Stimulated activated CD4-positive, alpha-beta T cell treated with anti-CD3 and anti-CD28 coated beads, Interleukin-15, amount 100 ng/mL, for 48 hours (primary cell): ENCODE measurements around the gene HCN1.

Source experiments
- DNase-seq, 2 donors: peaks; one replicate each; pipeline ENCODE4 v3.0.0-alpha.2; 2020; ENCODE audit warnings: low read depth in 2 of 2

Gene HCN1

DNA sequence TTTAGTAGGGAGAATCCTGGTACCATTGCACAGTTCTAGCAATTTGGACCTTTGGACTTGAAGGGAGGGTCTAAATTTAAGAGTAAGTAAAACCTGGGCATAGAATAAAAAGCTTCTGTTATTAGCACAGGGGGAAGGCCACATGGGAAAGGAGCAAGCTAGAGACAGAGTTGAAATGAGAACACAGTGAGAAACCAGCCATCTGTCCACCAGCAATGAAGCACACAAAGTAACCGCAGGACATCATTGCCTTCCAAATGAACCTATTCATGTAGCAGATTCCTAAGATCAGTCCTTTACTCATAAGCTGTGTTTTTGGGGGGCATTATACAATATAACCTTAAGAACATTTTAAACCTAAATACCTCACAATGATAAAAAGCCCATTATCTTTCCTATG lies 407.4 kb downstream of the HCN1 start:
- no peak for DNase-seq

DNA sequence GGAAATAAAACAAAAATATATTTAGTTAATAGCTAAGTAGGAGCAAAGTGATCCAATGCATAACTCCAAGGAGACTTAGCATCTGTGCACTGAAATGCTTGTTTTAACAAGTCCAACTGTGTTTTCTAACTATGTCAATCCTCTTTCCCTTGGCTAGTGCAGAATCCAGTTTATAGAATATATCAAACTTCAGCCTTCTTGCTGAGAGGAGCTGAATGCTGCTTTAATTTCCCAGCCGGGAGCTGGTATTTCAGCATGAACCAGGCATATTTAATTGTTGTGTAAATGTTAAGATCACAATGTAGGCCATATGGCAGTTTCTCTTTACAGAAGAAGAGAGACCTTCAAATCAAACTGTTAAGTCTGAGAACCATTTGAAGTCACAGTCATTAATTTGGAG lies 411.7 kb downstream of the HCN1 start:
- no peak for DNase-seq

DNA sequence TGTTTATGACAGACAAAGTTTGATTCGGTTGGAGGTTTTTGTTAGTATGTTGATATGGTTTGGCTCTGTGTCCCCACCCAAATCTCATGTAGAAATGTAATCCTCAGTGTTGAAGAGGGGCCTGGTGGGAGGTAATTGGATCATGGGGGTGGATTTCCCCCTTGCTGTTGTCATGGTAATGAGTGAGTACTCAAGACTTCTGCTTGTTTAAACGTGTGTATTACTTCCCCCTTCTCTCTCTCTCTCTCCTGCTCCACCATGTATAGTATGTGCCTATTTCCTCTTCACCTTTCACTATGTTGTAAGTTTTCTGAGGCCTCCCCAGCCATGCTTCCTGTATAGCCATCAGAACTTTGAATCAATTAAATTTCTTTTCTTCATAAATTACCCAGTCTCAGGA lies 415.1 kb downstream of the HCN1 start:
- DNase-seq, result no peak

DNA sequence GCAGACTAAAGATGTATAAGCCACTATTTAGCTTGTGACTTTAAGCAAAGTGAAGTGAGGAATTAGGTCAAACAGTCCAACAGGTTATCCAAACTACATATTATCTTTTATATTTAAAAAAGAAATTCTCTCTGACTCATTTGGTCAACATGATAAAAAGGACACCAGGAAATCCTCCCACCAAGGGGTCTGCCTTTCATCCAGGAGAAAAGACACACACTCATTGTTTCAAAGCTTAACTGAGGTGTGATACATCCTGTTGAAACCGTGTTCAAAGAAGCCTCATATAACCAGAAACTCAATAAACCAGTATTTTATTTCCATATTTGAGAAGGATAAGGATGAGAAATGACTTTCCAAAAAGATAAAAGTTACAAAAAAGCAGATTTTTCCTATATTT lies 417.1 kb downstream of the HCN1 start:
- no peak for DNase-seq

DNA sequence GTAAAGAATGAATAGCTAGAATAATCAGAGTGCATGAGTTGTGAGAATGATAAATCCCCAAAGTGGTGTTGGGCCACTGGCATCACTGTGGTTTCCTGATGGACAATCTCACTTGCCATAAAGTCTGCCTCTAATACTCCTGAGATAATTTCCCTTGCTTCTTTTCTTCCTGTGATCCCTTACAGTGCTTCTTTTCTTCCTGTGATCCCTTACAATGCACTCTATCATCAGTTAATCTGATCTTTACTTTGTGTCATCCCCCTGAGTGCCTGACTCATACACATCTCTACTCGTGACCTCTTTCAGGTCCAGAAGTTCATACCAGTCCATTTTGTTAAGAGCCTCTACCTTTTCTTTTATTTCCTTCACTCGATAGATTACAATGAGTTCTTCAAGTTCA lies 418.3 kb downstream of the HCN1 start:
- DNase-seq, result no peak

DNA sequence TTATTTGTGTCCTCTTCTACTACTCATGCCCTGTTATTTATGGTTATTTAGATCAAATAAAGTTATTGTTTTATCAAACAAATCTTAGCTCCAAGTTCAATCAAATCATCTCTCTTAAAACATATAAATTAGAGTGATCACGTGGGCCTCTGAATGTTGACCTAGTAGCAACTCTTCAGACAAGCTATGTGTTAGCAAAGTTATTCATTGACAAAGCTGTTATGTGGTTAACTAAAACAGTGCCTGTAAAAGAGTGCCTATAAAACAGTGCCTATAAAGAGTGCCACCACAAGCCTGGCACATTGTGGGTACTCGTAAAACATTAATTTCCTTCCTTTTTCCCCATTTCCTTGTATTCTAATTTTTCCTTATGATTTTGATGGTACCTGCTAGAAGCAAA lies 421.9 kb downstream of the HCN1 start:
- DNase-seq, result no peak

DNA sequence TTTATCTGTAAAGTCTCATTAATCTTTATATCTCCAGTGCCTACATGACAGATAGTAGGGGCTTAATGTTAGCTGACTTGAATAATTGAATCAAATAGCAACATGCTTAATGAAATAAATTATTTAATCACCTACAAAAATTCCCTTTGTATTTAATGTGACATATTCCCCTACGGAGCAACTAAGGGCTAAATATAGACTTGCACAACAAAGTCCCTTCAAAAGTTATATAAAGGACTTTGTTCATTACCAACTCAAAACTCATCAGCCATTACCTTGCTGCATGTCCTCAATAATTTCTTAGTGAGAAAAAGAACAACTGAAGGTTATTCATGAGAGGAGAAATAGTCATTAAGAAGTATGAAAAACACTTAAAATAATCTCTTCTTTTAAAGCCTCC lies 424.6 kb downstream of the HCN1 start:
- DNase-seq, result no peak

DNA sequence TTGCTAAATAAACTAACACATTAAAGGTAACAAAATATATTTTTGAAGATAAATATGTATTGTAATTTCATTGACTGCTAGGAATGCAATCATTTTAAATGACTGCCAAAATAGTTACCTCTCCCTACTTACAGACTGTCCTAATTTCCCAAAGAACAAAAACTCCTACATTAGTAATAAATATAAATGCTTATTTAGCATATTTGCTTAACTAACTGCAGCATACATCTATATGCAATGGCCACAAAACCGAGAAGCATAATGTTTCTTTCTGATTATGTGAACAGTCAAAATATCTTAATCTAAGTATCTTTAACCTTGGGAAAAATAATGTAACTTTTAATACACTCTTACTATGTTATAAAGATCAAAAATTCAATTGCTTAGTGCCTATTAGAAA lies 431.7 kb downstream of the HCN1 start:
- DNase-seq, result no peak

DNA sequence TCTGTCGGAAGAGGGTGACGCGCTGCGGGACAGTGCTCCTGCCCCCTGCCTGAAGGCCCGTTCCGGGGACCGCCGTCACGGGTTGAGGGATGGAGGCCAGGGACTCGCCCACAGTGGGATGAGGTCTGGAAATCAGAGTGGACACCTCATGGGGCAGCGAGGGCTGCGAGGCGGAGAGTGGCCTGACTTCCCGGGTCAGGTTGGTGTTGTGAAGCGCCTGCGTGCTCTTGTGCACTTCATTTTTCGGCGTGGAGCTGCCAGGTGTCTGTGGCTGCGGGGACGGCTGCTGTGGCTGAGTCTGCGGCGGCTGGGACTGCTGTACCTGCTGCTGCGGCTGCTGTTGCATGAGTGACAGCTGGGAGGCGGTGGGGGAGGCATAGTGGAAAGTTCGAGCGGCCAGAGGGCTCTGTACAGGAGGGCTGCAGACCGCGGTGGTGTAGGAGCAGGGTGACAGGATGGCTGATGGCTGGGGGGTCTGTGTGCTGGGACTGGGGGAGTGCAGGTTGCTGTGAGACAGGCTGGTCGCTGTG lies 434.1 kb downstream of the HCN1 start:
- DNase-seq, result no peak

DNA sequence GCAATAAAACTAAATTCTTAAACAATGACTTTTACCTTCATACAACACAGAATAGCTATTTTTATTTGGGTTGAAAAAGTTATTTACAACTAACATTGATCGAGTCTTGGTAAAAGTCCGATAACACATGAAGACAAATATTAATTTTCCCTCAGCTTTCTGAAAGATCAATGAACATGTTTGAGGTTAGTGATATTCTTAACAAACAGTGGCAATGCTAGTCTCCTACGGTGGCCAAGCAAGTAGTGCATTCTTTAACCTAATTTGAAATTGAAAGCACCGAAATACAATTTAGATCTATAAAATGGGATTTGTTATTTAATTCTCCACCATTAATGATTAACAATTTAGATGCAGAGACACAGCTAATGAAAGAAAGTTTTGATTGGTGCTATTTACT lies 435.1 kb downstream of the HCN1 start:
- DNase-seq, result no peak

DNA sequence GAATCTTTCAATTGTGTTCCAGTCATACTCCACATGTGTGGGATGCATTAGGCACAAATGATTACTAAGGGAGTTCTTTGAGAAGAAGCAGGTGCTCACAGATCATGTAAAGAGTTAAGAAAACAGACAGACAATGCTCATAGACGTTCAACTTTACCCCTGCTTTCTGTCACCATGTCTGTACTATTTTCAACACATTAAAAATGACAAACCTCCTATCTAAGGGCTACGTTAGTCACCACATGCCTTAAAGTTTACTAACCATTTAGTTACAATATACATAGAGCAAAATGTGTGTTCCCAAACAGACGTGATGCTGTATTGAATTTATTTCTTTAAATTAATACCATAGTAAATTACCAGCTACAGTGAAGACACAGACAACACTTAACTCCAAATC lies 435.9 kb downstream of the HCN1 start:
- DNase-seq, result no peak

DNA sequence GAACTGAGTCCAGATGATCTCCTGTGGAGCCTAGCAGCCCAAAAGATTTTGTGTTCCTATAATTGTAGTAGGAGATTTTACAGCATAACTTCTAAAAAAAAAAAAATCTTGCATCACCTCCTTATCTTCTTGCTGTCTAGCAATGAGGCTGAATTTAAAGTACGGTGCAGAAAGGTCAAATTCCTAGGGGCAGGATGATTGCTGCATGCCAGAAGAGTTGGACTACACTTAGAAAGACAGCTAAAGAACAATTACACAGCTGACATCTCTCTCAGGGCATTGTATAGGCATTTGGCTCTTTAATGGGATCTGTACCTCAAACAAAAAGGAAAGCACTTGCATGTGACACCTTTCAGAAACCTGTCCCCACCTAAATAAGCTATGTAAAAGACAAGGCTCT lies 443.2 kb downstream of the HCN1 start:
- no peak for DNase-seq

DNA sequence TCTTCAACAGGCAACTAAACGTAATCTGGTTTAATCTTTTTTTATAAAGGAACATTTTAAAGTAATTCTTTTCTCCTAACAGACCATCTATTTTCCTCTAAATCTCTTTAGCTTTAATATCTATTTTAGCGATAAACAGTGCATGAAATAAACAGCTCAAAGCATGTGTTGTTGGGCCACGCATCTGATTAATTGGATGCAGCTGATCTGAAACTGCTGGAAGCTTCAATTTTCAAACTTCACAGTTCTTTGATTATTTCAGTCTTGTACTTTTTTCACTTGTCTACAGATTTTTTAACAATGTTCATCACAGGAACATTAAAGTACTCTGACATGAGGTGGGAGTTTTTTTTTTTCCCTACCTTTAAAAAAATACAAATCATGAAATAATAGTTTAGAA lies 443.6 kb downstream of the HCN1 start:
- DNase-seq, result no peak

DNA sequence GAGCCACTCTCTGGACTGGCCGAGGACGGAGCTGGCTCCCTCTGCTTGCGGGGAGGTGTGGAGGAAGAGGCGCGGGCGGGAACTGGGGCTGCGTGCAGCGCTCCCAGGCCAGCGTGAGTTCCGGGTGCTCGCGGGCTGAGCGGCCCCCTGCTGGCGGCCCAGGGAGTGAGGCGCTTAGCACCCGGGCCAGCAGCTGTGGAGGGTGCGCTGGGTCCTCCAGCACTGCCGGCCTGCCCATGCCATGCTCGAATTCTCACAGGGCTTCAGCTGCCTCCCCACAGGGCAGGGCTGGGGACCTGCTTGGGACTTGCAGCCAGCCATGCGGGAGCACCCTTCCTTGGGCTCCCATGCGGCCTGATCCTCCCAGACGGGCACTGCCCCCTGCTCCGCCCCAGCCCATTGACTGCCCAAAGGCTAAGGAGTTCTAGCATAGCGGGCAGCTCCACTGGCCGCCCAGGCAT lies 470.6 kb downstream of the HCN1 start:
- DNase-seq, result no peak

DNA sequence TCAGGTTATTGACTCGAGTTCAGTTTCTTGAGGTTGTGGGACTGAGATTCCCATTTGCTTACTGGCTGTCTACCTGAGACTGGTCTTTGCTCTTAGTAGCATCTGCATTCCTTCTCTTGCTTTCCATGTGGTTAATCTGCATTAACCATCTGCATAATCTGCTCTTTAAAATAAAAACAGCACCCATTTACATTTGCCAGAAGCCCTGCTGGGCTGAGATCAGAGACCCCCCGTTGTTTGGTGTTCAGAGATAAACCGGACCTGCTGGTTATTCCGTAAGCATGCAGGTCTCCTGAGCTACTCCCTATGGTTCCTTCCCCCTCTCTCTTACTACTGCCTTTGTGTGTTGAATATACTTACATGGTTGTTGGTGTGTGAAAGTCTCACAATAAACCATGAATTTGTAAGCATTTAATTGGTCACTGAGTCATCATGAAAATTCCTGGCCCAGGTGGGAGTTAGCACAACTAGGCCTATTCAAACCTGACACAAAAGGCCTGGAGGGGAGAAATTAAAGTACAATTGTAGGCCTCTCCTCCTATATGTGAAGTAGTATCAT lies 490.7 kb downstream of the HCN1 start:
- no peak for DNase-seq
